ENCODE measurements around the gene PRR5.

The PRR5 gene

DNA sequence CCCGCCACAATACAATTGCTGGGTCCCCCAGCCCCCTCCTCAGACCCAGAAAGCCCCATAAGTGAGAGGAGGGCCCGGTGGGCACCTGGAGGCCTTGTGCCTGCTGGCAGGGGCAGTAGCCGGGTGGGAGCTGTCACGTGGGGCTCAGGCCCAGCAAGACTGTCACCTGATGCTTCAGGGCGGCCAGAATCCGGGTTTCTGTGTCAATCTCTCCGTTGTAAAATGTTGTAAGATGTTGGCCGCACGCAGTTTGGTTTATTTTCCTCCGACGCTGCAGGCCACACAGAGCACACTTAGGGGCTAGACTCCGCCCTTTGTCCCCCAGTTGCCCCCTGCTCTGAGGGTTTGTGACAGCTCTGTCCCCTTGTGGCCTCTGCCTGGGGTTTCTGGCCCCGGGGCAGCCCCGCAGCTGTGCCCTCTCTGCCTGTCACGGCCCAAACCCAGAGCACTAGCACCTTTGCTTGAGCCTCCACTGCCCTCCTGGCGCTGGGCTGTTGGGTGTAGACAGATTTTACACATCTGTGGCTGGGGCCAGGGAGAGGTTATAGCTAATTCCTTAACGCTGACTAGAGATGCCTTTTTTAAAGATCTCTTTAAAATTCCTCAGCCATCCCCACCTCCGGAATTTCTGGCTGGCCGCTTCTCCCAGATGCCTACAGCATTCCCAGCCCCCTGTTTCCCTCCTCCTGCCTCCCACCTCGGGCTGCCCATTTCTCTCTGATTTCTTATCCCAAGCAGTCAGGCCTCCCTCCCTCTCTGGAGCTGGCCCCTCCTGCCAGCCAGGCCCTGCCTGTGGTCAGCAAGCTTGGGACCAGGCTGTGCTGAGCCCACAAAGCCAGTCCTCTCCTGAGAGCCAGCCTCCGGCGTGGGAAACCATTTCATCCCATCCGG, 3.2 kb upstream of the PRR5 start:
- Histone ChIP-seq H3K9ac (ENCODE audit: low read depth, low read length) (no peak overlapping the region), H3K9me3 (ENCODE audit: insufficient read depth, low read depth, low read length) (no peaks in the 10 kb centered on the region), H3K27me3 (ENCODE audit: insufficient read depth, low read length) (peaks cover 36% of the 10 kb centered on the region), H3K4me1 (ENCODE audit: insufficient read depth, low read length) (peaks cover 16% of the 10 kb centered on the region; the same call in 1 of the 2 replicates), H3K27ac (ENCODE audit: low read length) (no peak overlapping the region), H3K36me3 (ENCODE audit: insufficient read depth, low read depth, low read length) (no peaks in the 10 kb centered on the region), H3K4me3 (ENCODE audit: low read length) (no peak overlapping the region; the same call in 1 of the 2 replicates)

DNA sequence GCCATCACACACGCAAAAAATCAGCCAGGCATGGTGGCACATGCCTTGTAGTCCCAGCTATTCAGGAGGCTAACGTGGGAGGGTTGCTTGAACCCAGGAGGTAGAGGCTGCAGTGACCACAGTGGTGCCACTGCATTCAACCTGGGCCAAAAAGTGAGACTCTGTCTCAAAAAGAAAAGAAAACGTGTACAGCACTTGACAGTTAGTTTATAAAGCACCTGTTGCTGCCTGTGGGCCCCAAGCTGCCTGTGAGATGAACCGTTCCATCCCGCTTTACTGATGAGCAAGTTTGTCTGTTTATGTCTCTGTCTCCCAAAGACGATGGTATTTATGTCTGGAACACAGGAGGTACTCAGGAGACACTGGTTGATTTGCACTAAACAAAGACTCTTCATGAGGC, 1.5 kb upstream of the PRR5 start:
- peaks cover 16% of the 10 kb centered on the region; the same call in 1 of the 2 replicates for H3K4me1 ChIP-seq (ENCODE audit: insufficient read depth, low read length)
- no peak overlapping the region for H3K27ac ChIP-seq (ENCODE audit: low read length)
- peaks cover 42% of the 10 kb centered on the region for H3K27me3 ChIP-seq (ENCODE audit: insufficient read depth, low read length)
- H3K9me3 ChIP-seq (ENCODE audit: insufficient read depth, low read depth, low read length): no peaks in the 10 kb centered on the region
- no peak overlapping the region for H3K4me3 ChIP-seq (ENCODE audit: low read length)
- no peaks in the 10 kb centered on the region for H3K36me3 ChIP-seq (ENCODE audit: insufficient read depth, low read depth, low read length)
- no peak overlapping the region for H3K9ac ChIP-seq (ENCODE audit: low read depth, low read length)

DNA sequence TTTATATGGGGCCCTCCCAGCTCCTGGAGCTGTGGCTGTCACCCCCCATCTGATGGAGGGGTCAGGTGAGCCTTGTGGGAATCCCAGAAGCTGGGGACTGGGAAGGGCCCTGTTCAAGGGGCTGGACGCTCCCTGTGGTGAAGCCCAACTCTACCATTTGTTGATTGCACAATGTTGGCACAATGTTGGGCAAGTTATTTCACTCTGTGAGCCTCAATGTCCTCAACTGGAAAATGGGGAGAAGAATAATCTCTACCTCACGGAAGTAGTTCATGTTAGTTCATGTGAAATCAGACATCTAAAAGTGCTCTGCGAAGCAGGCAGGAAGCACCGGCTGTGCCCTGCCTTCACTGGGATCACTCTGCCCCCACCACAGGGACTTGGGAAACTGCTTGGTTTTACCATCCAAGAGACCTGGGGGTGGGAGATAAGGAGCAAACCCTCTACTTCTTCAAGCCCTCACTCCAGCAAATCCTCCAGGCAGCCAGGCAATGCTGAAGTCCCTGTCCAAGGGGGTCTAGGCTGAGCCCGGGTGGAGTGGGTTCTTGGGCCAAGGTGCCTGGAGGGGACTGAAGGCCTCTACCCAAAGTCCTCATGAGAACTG, 715 bp upstream of the PRR5 start:
- Histone ChIP-seq H3K9ac (ENCODE audit: low read depth, low read length) (no peak overlapping the region), H3K4me3 (ENCODE audit: low read length) (peak overlapping the region; percentile 44; the same call in 1 of the 2 replicates)

DNA sequence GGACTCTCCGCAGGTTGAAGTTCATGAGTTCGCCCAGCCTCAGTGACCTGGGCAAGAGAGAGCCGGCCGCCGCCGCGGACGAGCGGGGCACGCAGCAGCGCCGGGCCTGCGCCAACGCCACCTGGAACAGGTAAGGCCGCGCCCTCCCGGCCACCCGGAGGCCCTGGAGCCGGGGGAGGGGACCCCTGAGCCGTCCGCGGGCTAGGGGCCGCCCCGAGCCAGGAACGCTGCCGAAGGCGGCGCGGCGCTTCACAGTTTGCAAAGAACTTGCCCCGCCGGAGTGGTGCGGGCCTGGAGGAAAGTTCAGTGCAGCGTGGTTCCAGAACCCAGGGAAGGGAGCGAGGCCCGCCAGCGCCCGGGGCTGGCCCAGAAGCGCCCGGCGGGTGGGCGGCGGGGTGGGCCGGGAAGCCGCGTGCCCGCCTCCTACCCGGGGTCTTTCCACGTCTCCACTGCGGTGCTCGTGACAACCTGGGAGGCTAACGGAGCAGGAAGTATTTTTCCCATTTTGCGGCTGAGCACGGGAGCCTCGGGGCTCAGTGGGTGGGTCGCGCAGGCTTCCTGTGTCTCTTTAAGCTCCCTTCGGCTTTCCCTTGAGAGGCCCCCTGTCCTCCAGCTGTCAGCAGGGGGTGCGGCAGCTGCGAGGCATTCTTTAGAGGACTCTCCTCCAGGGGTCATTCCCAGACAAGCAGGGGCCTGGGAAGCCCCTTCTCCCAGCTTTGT, 635 bp downstream of the PRR5 start:
- H3K36me3 ChIP-seq (ENCODE audit: insufficient read depth, low read depth, low read length): no peaks in the 10 kb centered on the region
- H3K4me3 ChIP-seq (ENCODE audit: low read length): peak overlapping the region; percentile 69
- H3K9ac ChIP-seq (ENCODE audit: low read depth, low read length): peak overlapping the region; percentile 48
- H3K9me3 ChIP-seq (ENCODE audit: insufficient read depth, low read depth, low read length): no peaks in the 10 kb centered on the region
- no peak overlapping the region for H3K27ac ChIP-seq (ENCODE audit: low read length)
- H3K27me3 ChIP-seq (ENCODE audit: insufficient read depth, low read length): peaks cover 42% of the 10 kb centered on the region
- peaks cover 16% of the 10 kb centered on the region; the same call in 1 of the 2 replicates for H3K4me1 ChIP-seq (ENCODE audit: insufficient read depth, low read length)

More for the DNA sequence above, 715 bp upstream of the PRR5 start:
- H3K36me3 ChIP-seq (ENCODE audit: insufficient read depth, low read depth, low read length): no peaks in the 10 kb centered on the region
- no peaks in the 10 kb centered on the region for H3K9me3 ChIP-seq (ENCODE audit: insufficient read depth, low read depth, low read length)
- H3K27me3 ChIP-seq (ENCODE audit: insufficient read depth, low read length): peaks cover 42% of the 10 kb centered on the region
- H3K4me1 ChIP-seq (ENCODE audit: insufficient read depth, low read length): peaks cover 16% of the 10 kb centered on the region; the same call in 1 of the 2 replicates
- H3K27ac ChIP-seq (ENCODE audit: low read length): no peak overlapping the region

DNA sequence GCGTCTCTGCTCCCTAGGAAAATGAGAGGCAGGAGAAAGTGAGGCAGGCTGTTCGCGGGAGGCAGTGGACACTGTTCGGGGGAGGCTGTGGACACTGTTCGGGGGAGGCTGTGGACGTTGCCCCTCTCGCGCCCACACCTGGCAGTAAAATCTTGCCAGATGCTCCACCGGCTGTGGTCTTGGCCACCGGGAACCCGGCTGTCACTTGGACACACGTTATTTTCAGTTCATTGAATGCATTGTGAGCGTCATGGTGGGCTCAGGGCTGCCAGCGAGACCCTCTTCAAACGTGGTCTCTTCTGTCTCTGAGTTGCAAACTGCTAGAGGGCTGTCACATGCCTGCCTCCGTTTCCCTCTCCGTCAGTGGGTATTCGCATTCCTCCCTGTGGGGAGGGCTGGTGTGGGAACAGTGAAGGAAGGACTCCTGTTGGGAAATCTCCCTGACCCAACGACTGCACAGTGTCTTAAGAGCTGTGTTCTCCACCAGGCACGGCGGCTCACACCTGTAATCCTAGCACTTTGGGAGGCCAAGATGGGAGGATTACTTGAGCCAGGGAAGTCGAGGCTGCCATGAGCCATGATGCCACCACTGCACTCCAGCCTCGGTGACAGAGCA, 1.4 kb downstream of the PRR5 start:
- no peaks in the 10 kb centered on the region for H3K9me3 ChIP-seq (ENCODE audit: insufficient read depth, low read depth, low read length)
- peaks cover 16% of the 10 kb centered on the region; the same call in 1 of the 2 replicates for H3K4me1 ChIP-seq (ENCODE audit: insufficient read depth, low read length)
- peak overlapping the region; percentile 48 for H3K9ac ChIP-seq (ENCODE audit: low read depth, low read length)
- peak overlapping the region; percentile 69 for H3K4me3 ChIP-seq (ENCODE audit: low read length)
- no peak overlapping the region for H3K27ac ChIP-seq (ENCODE audit: low read length)
- H3K36me3 ChIP-seq (ENCODE audit: insufficient read depth, low read depth, low read length): no peaks in the 10 kb centered on the region
- peaks cover 42% of the 10 kb centered on the region for H3K27me3 ChIP-seq (ENCODE audit: insufficient read depth, low read length)

DNA sequence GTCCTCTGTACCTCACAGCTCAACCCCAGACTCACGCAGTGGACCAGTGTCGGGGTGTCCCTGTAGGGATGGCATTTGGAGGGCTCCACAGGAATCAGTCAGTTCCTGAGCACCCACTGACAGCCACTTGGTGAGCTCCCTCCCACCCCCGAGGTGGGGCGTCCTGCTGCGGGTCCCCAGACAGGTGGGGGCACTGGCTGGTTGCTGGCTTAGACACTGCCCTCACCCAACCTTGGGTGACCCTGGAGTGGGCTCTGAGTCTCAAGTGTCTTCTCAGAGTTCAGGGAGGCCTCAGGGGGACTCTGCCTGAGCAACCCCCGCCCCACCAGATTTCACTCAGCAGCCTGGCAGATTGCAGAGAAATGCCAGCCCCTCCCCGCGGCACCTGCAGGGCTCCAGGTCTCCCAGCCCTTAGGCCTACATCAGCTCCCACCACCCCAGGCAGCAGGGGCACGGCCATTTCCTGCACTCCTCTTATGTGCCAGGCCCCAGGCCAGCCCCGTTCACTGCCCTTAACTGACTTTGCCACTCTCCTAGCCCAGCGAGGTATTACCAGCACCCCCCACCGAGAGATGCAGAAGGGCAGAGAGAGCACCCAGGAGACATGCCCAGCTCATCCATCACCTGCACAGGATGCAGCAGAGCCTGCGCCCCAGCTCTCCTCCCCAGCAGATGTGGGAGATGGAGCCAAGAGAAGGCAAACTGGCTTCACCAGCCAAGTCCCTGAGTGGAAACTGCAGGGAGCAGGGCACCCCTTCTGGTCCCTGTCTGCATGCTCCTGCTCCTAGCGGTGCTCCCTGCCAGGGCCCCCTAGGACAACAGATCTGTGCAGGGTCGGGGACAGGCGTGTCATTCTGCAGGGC, 2.4 kb downstream of the PRR5 start:
- Histone ChIP-seq H3K9me3 (ENCODE audit: insufficient read depth, low read depth, low read length) (no peaks in the 10 kb centered on the region), H3K9ac (ENCODE audit: low read depth, low read length) (no peak overlapping the region), H3K4me3 (ENCODE audit: low read length) (no peak overlapping the region), H3K36me3 (ENCODE audit: insufficient read depth, low read depth, low read length) (no peaks in the 10 kb centered on the region), H3K27me3 (ENCODE audit: insufficient read depth, low read length) (peaks cover 42% of the 10 kb centered on the region), H3K27ac (ENCODE audit: low read length) (no peak overlapping the region), H3K4me1 (ENCODE audit: insufficient read depth, low read length) (peaks cover 9% of the 10 kb centered on the region; the same call in 1 of the 2 replicates)

DNA sequence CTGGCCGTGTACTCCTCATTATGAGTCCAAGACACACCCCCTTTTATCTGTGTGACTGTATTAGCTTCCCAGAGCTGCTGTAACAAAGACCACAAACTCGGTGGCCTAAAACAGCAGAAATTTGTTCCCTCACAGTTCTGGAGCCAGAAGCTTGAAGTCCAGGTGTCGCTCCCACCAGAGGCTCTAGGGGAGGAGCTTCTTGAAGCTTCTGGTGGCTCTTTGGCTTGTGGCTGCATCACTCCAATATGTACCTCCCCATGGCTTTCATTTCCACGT, 3.0 kb downstream of the PRR5 start:
- Histone ChIP-seq H3K9me3 (ENCODE audit: insufficient read depth, low read depth, low read length) (no peaks in the 10 kb centered on the region), H3K4me3 (ENCODE audit: low read length) (no peak overlapping the region)

DNA sequence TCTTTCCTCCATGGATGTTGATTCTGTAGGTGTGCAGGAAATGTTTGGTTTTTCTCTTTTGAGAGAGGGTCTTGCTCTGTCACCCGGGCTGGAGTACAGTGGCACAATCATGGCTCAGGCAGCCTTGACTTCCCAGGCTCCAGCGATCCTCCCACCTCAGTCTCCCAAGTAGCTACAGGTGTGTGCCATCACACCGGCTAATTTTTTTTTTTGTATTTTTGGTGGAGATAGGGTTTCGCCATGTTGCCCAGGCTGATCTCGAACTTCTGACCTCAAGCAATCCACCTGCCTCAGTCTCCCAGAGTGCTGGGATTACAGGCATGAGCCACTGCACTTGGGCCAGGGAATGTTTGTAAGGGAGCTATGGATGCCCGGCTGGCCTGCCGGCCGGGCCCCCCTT, 4.5 kb downstream of the PRR5 start:
- H3K4me3 ChIP-seq (ENCODE audit: low read length): no peak overlapping the region
- no peak overlapping the region for H3K9ac ChIP-seq (ENCODE audit: low read depth, low read length)
- H3K9me3 ChIP-seq (ENCODE audit: insufficient read depth, low read depth, low read length): no peaks in the 10 kb centered on the region
- H3K36me3 ChIP-seq (ENCODE audit: insufficient read depth, low read depth, low read length): no peaks in the 10 kb centered on the region
- peaks cover 24% of the 10 kb centered on the region for H3K27me3 ChIP-seq (ENCODE audit: insufficient read depth, low read length)
- no peak overlapping the region for H3K27ac ChIP-seq (ENCODE audit: low read length)
- peaks cover 4% of the 10 kb centered on the region; the same call in 1 of the 2 replicates for H3K4me1 ChIP-seq (ENCODE audit: insufficient read depth, low read length)

More for the DNA sequence above, 3.0 kb downstream of the PRR5 start:
- Histone ChIP-seq H3K27ac (ENCODE audit: low read length) (no peak overlapping the region), H3K4me1 (ENCODE audit: insufficient read depth, low read length) (peaks cover 7% of the 10 kb centered on the region; the same call in 1 of the 2 replicates), H3K27me3 (ENCODE audit: insufficient read depth, low read length) (peaks cover 39% of the 10 kb centered on the region), H3K36me3 (ENCODE audit: insufficient read depth, low read depth, low read length) (no peaks in the 10 kb centered on the region), H3K9ac (ENCODE audit: low read depth, low read length) (no peak overlapping the region)

DNA sequence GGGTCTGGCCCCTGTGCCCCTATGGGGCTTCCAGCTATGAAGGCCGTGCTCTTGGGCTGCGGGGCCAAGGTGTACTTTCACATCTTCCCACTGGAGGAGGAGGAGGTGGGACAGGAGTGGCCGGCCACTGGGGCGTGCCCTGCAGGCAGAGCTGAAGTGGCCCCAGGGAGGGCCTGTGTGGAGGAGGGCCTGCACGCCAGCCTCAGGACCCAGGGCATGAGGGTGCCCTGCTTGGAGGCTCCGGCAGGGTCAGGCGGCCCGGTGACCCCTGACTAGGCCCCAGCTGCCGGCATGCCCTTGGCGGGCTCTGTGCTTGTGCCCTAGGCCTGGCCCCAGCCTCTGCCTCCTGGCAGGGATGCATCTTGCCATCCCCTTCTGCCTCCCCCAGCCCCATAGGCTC, 5.2 kb downstream of the PRR5 start:
- no peak overlapping the region for H3K9ac ChIP-seq (ENCODE audit: low read depth, low read length)
- no peak overlapping the region for H3K27ac ChIP-seq (ENCODE audit: low read length)
- H3K27me3 ChIP-seq (ENCODE audit: insufficient read depth, low read length): peaks cover 20% of the 10 kb centered on the region

DNA sequence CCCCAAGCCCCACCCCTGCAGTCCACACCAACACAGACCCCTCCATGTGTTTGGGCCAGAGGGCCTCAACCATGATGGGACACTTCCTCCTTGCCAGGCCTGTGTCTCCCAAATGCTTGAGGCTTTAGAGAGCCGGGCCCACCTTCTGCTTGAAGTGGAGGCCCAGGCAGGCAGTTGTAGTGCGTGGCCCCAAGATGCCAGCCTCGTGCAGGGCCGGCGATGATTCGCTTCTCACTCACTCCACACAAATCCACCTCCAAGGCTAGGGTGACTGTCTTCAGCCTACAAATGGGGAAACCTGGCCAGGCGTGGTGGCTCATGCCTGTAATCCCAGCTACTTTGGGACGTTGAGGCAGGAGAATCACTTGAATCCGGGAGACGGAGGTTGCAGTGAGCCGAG, 5.7 kb downstream of the PRR5 start:
- Histone ChIP-seq H3K9ac (ENCODE audit: low read depth, low read length) (no peak overlapping the region; the same call in 1 of the 2 replicates), H3K4me3 (ENCODE audit: low read length) (no peak overlapping the region)

More for the DNA sequence above, 5.2 kb downstream of the PRR5 start:
- no peaks in the 10 kb centered on the region for H3K36me3 ChIP-seq (ENCODE audit: insufficient read depth, low read depth, low read length)
- no peaks in the 10 kb centered on the region for H3K9me3 ChIP-seq (ENCODE audit: insufficient read depth, low read depth, low read length)
- H3K4me1 ChIP-seq (ENCODE audit: insufficient read depth, low read length): 0 out of 2 replicates have a peak, but pooled peaks cover 3% of the 10 kb centered on the region
- no peak overlapping the region for H3K4me3 ChIP-seq (ENCODE audit: low read length)

More for the DNA sequence above, 5.7 kb downstream of the PRR5 start:
- H3K9me3 ChIP-seq (ENCODE audit: insufficient read depth, low read depth, low read length): no peaks in the 10 kb centered on the region
- H3K27me3 ChIP-seq (ENCODE audit: insufficient read depth, low read length): peaks cover 16% of the 10 kb centered on the region
- no peaks in the 10 kb centered on the region for H3K36me3 ChIP-seq (ENCODE audit: insufficient read depth, low read depth, low read length)
- no peak overlapping the region for H3K27ac ChIP-seq (ENCODE audit: low read length)
- 0 out of 2 replicates have a peak, but pooled peaks cover 3% of the 10 kb centered on the region for H3K4me1 ChIP-seq (ENCODE audit: insufficient read depth, low read length)
